ENCODE results near the gene PALLD.

Gene PALLD

DNA sequence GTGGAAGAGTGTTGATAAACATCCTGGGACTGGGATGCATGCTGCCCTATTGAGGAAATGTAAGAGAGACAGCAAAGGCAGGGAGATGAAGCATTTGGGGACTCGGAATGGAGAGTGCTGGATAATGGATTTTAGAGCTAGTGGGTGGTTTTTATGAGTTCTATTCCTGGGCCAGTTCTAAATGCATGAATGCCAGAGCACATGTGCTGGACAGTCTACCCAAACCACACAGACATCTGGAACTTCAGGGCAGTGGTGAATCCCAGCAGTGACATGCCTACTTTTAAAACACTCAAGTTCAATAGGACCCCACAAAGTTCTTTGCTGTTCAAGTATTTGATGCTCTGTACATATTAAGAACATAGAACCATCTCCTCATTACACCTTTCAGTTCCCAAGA lies 379.3 kb downstream of the PALLD start:
- DNase-seq (ENCODE audit: low read depth in 2 of 2): no peak

DNA sequence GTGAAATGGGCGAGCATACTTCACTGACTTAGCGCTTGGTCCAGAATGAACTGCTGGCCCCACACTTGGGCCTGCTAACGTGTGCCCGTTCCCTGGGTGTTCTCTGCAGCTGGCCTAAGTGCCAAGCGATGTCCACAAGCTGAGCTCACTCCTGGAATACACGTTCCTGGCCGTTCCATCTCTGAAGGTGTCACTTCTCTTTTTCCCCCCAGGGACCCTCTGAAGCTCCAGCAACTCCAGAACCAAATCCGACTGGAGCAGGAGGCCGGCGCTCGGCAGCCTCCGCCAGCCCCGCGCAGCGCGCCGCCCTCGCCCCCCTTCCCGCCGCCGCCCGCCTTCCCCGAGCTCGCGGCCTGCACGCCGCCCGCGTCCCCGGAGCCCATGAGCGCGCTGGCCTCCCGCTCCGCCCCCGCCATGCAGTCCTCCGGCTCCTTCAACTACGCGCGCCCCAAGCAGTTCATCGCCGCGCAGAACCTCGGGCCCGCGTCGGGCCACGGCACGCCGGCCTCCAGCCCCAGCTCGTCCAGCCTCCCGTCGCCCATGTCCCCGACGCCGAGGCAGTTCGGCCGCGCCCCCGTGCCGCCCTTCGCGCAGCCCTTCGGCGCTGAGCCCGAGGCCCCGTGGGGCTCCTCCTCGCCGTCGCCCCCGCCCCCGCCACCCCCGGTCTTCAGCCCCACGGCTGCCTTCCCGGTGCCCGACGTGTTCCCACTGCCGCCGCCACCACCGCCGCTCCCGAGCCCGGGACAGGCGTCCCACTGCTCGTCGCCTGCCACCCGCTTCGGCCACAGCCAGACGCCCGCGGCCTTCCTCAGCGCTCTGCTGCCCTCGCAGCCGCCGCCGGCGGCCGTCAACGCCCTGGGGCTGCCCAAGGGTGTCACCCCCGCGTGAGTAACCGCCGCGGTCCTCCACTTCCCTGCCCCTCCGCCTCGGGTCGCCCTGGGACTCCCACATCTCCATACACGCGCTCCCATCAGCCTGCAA lies 380.9 kb downstream of the PALLD start:
- DNase-seq (ENCODE audit: low read depth in 2 of 2): no peak

GRCh38 chr4:168878623-168879022 lies 381.8 kb downstream of the PALLD start:
- no peak for DNase-seq (ENCODE audit: low read depth in 2 of 2)

DNA sequence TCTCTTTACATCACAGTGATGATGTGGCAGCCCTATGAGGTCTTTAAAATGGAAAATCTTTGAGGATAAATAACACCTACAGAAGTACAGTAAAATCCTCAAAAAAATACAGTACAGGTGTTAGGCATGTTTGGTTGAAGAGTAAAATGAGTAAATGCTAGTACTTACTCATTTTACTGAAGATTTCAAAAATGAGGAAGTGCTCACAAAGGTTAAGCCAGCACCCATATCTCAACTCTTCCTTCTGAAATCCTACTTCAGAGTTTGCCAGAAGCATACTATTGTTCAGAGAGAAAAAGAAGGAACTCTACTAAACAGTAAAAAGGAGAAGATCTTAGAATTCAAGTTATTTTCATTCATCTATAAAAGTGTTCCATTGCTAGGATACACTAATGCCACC lies 382.3 kb downstream of the PALLD start:
- DNase-seq (ENCODE audit: low read depth in 2 of 2): no peak

DNA sequence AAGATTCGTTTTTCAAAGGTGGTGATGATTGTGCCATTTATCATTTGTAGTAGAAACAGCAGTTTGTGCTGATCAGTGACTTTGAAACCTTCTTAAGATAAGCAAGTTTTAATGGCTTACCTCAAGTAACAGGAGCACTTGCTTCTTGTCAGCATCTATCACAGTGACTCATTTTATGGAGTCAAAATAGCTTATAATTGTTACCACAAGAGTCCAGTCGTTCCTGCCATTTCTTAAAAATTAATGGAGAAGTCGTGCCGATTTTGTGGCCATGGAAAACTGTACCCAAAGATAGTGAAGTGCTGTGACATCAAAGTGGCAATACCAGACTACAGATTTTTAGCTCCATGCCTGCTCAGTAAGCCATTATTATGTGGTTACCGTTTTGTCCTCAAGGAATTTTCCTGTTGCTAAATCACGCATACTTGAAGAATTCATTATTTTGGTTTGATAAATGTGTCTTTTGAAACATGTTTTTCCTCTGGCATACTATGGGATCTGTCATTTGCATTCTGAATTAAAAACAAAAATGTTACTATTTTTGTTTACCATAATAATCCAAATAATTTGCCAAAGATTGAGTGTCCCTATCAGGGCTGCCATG lies 383.3 kb downstream of the PALLD start:
- no peak for DNase-seq (ENCODE audit: low read depth in 2 of 2)

DNA sequence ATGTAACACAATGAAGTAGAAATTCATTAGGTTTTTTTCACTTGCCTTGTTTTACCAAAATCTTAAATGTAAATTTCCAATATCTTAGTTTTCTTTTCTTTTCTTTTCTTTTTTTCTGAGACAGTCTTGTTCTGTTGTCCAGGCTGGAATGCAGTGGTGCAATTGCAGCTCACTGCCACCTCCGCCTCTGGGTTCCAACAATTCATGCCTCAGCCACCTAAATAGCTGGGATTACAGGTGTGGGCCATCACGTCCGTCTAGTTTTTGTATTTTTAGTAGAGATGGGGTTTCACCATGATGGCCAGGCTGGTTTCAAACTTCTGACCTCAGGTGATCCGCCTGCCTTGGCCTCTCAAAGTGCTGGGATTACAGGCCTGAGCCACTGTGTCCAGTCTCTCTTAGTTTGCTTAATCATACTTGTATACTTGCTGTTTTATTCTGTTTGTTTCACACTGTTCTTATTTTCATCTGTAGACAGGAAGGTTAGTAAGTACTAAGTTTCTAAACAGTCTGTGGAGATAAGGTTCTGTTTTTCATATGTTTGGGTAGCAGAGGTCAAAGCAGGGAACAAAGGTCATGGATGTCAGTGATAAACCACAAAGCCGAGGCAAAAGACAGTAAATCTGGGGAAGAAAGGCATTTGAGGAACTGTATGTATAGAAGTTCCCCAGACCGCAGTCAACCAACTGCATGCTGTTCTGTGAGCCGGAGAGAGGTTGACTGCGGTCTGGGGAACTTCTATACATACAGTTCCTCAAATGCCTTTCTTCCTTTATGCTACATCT lies 384.2 kb downstream of the PALLD start:
- DNase-seq (ENCODE audit: low read depth in 2 of 2): no peak

DNA sequence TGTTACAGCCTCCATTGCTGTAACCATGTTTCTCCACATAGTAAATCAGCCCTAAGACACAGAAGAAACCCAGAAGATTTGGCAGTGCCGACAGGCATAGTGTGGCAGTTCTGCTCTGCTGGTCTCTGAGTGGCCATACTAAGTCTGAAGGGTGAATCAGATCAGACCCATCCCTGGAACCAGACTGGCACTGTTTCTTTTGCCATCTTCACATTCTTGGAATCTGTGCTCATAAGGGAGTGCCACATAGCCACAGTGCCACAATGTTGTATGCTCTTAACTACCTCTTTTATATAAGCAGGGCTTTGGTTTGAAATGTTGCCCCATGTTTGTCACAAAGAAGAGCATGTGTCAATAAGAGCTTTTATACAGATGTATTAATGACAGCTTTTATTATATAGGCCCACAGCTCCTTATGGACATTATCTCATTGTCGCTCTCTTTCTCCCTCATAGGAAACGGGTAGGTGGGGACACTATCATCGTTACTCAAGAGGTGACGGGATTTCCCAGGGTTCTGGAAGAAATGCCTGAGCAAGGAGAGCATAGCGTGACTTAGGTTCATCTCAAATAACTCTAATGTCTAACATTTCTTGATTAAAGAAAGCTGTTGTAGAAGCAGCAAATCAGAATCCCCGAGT lies 385.0 kb downstream of the PALLD start:
- DNase-seq (ENCODE audit: low read depth in 2 of 2): no peak

GRCh38 chr4:168882650-168883233 lies 385.9 kb downstream of the PALLD start:
- no peak for DNase-seq (ENCODE audit: low read depth in 2 of 2)

DNA sequence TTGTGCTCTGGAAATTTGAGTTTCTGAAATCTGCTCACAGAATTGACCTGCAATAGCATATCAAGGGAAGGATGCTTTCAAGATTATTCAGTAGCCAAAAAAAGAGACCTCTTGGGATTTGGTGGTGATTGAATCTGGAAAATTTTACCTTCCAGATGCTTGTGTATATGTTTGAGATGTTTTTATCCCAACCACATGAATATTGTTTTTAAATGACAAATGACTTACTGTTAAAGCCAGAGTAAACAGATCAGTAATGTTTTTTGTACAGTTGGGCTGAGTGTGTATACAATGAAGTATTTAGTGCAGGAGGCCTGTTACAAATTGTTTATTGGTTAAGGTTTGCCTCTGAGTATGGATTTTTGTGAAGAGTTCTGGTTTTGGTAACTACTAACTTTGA lies 386.7 kb downstream of the PALLD start:
- DNase-seq (ENCODE audit: low read depth in 2 of 2): no peak

- no peak for DNase-seq (ENCODE audit: low read depth in 2 of 2)
These were observed 387.6 kb downstream of the PALLD start for GRCh38 chr4:168884251-168885124.

DNA sequence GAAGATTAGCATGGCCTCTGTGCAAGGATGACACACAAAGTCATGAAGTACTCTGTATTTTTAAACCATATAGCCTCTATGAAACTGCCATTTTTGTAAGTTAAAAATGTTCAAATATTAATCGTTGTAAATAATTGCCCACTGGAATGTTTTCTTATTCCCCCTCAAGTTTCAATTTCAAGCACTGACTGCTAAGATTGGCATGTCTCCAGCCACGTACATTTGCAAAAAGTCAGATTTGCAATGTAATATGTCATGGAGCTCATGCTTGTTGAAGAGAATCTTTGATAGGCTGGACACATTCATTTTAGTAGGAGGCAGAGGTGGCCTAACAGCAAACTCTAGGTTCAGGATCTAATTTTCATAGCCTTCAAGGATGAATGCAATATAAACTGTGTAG lies 388.5 kb downstream of the PALLD start:
- no peak for DNase-seq (ENCODE audit: low read depth in 2 of 2)

DNA sequence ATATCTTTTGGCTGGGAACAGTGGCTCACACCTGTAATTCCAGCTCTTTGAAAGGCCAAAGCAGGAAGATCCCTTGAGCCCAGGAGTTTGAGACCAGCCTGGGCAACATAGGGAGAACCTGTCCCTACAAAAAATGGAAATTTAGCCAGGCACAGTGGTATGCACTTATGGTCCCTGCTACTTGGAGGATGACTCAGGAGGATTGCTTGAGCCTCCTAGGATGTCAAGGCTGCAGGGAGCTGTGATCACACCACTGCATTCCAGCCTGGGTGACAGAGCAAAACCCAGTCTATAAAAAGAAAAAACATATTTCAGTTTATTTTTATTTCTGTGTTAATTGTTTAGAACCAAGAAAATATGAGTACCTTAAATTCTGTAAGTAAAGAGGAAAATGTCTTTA lies 389.5 kb downstream of the PALLD start:
- no peak for DNase-seq (ENCODE audit: low read depth in 2 of 2)

DNA sequence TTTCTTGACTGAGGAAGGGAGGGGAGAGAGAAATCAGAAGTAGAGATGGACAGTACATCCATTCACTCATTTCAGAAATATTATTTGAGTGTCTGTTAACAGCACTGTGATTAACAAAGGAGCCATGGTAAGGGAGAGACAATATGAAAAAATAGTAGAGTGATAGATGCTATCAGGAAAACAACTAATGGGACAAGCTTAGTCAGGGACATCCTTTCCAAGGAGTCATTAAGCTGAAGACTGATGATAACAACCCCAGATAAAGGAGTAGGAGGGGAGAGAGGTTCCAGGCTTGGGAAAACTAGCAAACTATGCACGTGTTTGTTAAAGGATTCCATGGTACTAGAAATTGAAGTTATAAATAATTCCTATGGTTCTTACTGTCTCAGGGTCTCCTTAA lies 391.0 kb downstream of the PALLD start:
- DNase-seq (ENCODE audit: low read depth in 2 of 2): no peak

DNA sequence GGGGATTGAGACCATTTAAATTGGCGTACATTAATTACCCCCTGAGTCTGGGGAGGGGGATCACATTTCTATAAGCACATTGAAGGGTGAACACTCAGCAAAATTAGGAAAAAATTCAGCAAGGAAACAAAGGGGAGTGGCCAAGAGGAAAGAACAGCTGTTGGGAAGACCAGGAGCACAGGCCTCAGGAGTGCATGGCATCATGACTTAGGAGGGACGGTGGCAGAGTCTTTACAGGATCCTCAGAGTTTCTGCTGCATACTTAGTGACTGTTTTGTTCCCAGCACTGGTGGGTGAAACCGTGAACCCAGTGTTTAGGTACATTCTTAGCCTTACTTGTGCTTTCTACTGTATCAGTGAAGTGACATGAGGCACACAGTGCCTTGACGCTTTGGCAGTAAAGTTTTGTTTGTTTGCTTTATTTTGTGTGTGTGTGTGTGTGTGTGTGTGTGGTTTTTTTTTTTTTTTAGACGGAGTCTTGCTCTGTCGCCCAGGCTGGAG lies 391.9 kb downstream of the PALLD start:
- DNase-seq (ENCODE audit: low read depth in 2 of 2): no peak

- DNase-seq (ENCODE audit: low read depth in 2 of 2): no peak
These were observed 394.2 kb downstream of the PALLD start for GRCh38 chr4:168891086-168891485.

DNA sequence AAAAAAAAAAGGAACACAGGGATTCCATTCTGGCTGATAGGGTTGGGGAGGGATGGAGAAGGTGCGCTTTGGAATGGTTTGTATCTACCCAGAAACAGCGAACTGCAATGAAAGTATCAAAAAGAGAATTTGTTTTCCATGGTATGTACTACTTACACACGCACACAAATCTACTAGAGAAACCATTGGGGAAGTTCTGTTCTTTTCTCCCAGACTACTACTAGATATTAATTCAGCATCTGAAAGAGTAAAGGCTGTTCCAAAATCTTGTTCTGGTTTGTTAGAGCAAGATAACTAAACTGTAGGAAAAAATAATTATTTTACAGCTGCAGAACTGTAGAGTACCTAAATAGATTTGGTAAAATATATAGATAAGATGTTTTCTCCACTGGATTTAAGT lies 394.8 kb downstream of the PALLD start:
- DNase-seq (ENCODE audit: low read depth in 2 of 2): no peak

- no peak for DNase-seq (ENCODE audit: low read depth in 2 of 2)
These were observed 395.6 kb downstream of the PALLD start for GRCh38 chr4:168892475-168892874.

GRCh38 chr4:168893205-168893604 lies 396.4 kb downstream of the PALLD start:
- DNase-seq (ENCODE audit: low read depth in 2 of 2): no peak

- no peak for DNase-seq (ENCODE audit: low read depth in 2 of 2)
These were observed 397.0 kb downstream of the PALLD start for GRCh38 chr4:168893807-168894206.

DNA sequence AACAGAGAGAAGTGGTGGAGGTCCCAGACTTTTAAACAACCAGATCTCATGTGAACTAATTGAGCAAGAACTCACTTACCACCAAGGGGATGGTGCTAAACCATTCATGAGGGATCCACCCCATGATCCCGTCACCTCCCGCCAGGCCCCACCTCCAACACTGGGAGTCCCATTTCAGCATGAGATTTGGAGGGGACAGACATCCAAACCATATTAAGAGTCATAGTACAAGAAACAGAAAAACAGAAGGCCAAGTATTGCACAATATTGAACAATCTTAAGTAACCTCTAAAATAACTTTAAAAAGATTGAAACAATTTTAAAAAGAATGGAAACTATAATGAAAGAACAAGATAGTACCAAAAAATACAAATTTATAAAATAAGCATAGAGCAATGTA lies 403.2 kb downstream of the PALLD start:
- no peak for DNase-seq (ENCODE audit: low read depth in 2 of 2)
